HCT116 (cell line): ENCODE measurements around the gene MAPK8IP3. TPM values are rescaled to one million over a fixed set of nuclear protein-coding genes. Genes with fewer than 3 reads are reported as not detected.

Experiments
- ATAC-seq: fragments of 200-7000 bp; cut with Tn5 transposase; 2 replicates; pipeline ENCODE4 v1.9.1; 2020; ENCODE audit warnings: mild to moderate bottlenecking, moderate library complexity
- BruUV-seq: library from RNA; stranded (reverse); fragments of 400-500 nt; replicated peaks from 2 replicates; lab custom pipeline; 2021; lab: Mats Ljungman, UMichigan
- CTCF ChIA-PET: fragments of 300-600 bp; sonication (Branson Sonifier 250); formaldehyde crosslinking; loops from one replicate; lab custom pipeline; 2021; ENCODE audit warnings: antibody characterized with exemption; lab: Charles Lee
- POLR2A ChIA-PET: fragments of 300-600, 350-600 bp; sonication (Branson Sonifier 250); formaldehyde crosslinking; loops from one replicate; lab custom pipeline; 2021; ENCODE audit warnings: antibody characterized with exemption; lab: Charles Lee
- RAD21 ChIA-PET, 2 experiments: fragments of 300-600 bp; sonication (Branson Sonifier 250); formaldehyde crosslinking; loops; one replicate each; lab custom pipeline; 2023; ENCODE audit warnings: low total read pairs in 2 of 2; ENCODE audit not compliant: uncharacterized antibody in 2 of 2, unreplicated experiment in 2 of 2, low non-redundant PET in 1 of 2; lab: Charles Lee
- DNase-seq: peaks from one replicate; pipeline ENCODE4 v3.0.0-alpha.2; 2010; ENCODE audit warnings: low read depth, low spot score
- H2AFZ ChIP-seq: fragments of 200-600 bp; shearing (Covaris generic), sonication (generic); 2 replicates; pipeline ENCODE4 v1.6.1; 2017; ENCODE audit warnings: low read depth, mixed run types, mixed read lengths, antibody characterized with exemption, low read length; ENCODE audit not compliant: poor library complexity, severe bottlenecking
- H3K27ac ChIP-seq: 2 replicates; pipeline ENCODE4 v1.5.1; 2012; ENCODE audit warnings: low read depth, low read length
- H3K27me3 ChIP-seq: fragments of 200-600 bp; sonication (generic); 2 replicates; pipeline ENCODE4 v1.6.1; 2016; ENCODE audit warnings: mixed run types, low read length, mixed read lengths; ENCODE audit not compliant: insufficient read depth
- H3K36me3 ChIP-seq, 2 experiments: fragments of 200-500 bp in 1 of 2; fragments of 200-600 bp in 1 of 2; sonication (Bioruptor generic) in 1 of 2; sonication (generic) in 1 of 2; 2 replicates each; pipeline versions ENCODE4 v1.5.1 to v1.6.1; 2014 to 2016; ENCODE audit warnings: low read length in 2 of 2, inconsistent platforms in 1 of 2, mixed read lengths in 1 of 2, mixed run types in 1 of 2; ENCODE audit not compliant: insufficient read depth in 2 of 2, control insufficient read depth in 1 of 2
- H3K4me1 ChIP-seq, 2 experiments: fragments of 200-600 bp in 1 of 2; sonication (generic) in 1 of 2; 2 replicates each; pipeline versions ENCODE4 v1.5.1 to v1.6.1; 2012 to 2017; ENCODE audit warnings: low read length in 2 of 2, inconsistent platforms in 1 of 2, mild to moderate bottlenecking in 1 of 2, mixed read lengths in 1 of 2, mixed run types in 1 of 2, moderate library complexity in 1 of 2; ENCODE audit not compliant: insufficient read depth in 2 of 2, control insufficient read depth in 1 of 2
- H3K4me2 ChIP-seq: fragments of 200-600 bp; sonication (generic); 2 replicates; pipeline ENCODE4 v1.6.1; 2017; ENCODE audit warnings: mixed run types, low read length, mixed read lengths
- H3K4me3 ChIP-seq, 2 experiments: fragments of 200-600 bp in 1 of 2; sonication (generic) in 1 of 2; replicated peaks in 1 of 2; 2 replicates each; pipeline ENCODE4 v1.5.1; 2011 to 2016; ENCODE audit warnings: low read length in 2 of 2, control low read depth in 1 of 2, low read depth in 1 of 2, mild to moderate bottlenecking in 1 of 2, mixed read lengths in 1 of 2, mixed run types in 1 of 2
- H3K79me2 ChIP-seq: fragments of 200-600 bp; sonication (generic); 2 replicates; pipeline ENCODE4 v1.6.1; 2017; ENCODE audit warnings: mild to moderate bottlenecking, mixed run types, low read length, moderate library complexity, mixed read lengths; ENCODE audit not compliant: insufficient read depth
- H3K9ac ChIP-seq: fragments of 200-600 bp; sonication (generic); 2 replicates; pipeline ENCODE4 v1.6.1; 2016; ENCODE audit warnings: low read length, mixed read lengths
- H3K9me2 ChIP-seq: fragments of 200-600 bp; sonication (generic), shearing (Covaris generic); 2 replicates; pipeline ENCODE4 v1.6.1; 2017; ENCODE audit warnings: mixed run types, mild to moderate bottlenecking, moderate library complexity; ENCODE audit not compliant: insufficient read depth
- H3K9me3 ChIP-seq, 2 experiments: fragments of 200-500 bp in 1 of 2; fragments of 200-600 bp in 1 of 2; sonication (Bioruptor generic) in 1 of 2; sonication (generic) in 1 of 2; 2 replicates each; pipeline ENCODE4 v1.6.1; 2014 to 2017; ENCODE audit warnings: low read length in 2 of 2, mixed read lengths in 2 of 2, inconsistent platforms in 1 of 2, low read depth in 1 of 2, mild to moderate bottlenecking in 1 of 2, mixed run types in 1 of 2, moderate library complexity in 1 of 2; ENCODE audit not compliant: control insufficient read depth in 1 of 2, insufficient read depth in 1 of 2
- H4K20me1 ChIP-seq: fragments of 200-600 bp; sonication (generic), shearing (Covaris generic); 2 replicates; pipeline ENCODE4 v1.6.1; 2017; ENCODE audit warnings: mixed run types, mild to moderate bottlenecking, moderate library complexity; ENCODE audit not compliant: insufficient read depth
- ATF3 ChIP-seq: IDR thresholded peaks from 2 replicates; pipeline ENCODE4 v1.6.1; 2012
- CEBPB ChIP-seq: IDR thresholded peaks from 2 replicates; pipeline ENCODE4 v1.6.1; 2012; ENCODE audit warnings: low read depth
- EGR1 ChIP-seq: IDR thresholded peaks from 2 replicates; pipeline ENCODE4 v1.6.1; 2012; ENCODE audit warnings: low read depth
- ELF1 ChIP-seq: IDR thresholded peaks from 2 replicates; pipeline ENCODE4 v1.6.1; 2012; ENCODE audit warnings: low read depth, borderline replicate concordance
- EZH2 ChIP-seq: fragments of 200-600 bp; sonication (generic); IDR thresholded peaks from 2 replicates; pipeline ENCODE4 v1.6.1; 2017; ENCODE audit warnings: antibody characterized with exemption, mixed run types
- EZH2phosphoT487 ChIP-seq: fragments of 200-600 bp; IDR thresholded peaks from 2 replicates; pipeline ENCODE4 v1.6.1; 2018; ENCODE audit warnings: antibody characterized with exemption, borderline replicate concordance
- JUND ChIP-seq: IDR thresholded peaks from 2 replicates; pipeline ENCODE4 v1.6.1; 2012
- POLR2A ChIP-seq: IDR thresholded peaks from 2 replicates; pipeline ENCODE4 v1.7.0; 2011; ENCODE audit warnings: borderline replicate concordance; ENCODE audit not compliant: insufficient read depth, insufficient read length; ENCODE audit errors: extremely low read depth
- POLR2AphosphoS5 ChIP-seq: IDR thresholded peaks from 2 replicates; pipeline ENCODE4 v1.6.1; 2011; ENCODE audit warnings: mild to moderate bottlenecking, low read depth, low read length, moderate library complexity
- SIN3A ChIP-seq: IDR thresholded peaks from 2 replicates; pipeline ENCODE4 v1.6.1; 2012; ENCODE audit warnings: low read depth
- SP1 ChIP-seq: IDR thresholded peaks from 2 replicates; pipeline ENCODE4 v1.6.1; 2012; ENCODE audit warnings: low read depth
- SRF ChIP-seq: IDR thresholded peaks from 2 replicates; pipeline ENCODE4 v1.6.1; 2012; ENCODE audit warnings: low read depth
- TCF7L2 ChIP-seq: IDR thresholded peaks from 2 replicates; pipeline ENCODE4 v1.7.0; 2011; ENCODE audit warnings: borderline replicate concordance, inconsistent platforms; ENCODE audit not compliant: insufficient read depth, insufficient read length; ENCODE audit errors: extremely low read depth
- ZNF274 ChIP-seq: fragments of 200-500 bp; sonication (Bioruptor generic); IDR thresholded peaks from 2 replicates; pipeline ENCODE4 v1.6.1; 2014; ENCODE audit warnings: mild to moderate bottlenecking, low read depth, low read length, inconsistent platforms
- intact Hi-C: fragments of 100-400 bp; cut with micrococcal nuclease; formaldehyde crosslinking; loops from 2 replicates; pipeline ENCODE4 v1.10.0; 2022
- total RNA-seq: library from RNA; stranded (reverse); gene quantifications from one replicate; pipeline ENCODE4 v1.2.1, GENCODE V29; 2021; ENCODE audit not compliant: unreplicated experiment
- TF ChIP-seq, protein P1 (sequence below): IDR thresholded peaks from 2 replicates; pipeline ENCODE4 v1.6.1; 2012
- TF ChIP-seq, protein P2 (sequence below): IDR thresholded peaks from 2 replicates; pipeline ENCODE4 v1.6.1; 2012; ENCODE audit warnings: low read depth

The MAPK8IP3 gene
- total RNA-seq, 1 experiment from 2014 or later, result 75.3 TPM

- TF ChIP-seq SRF, result no peak
- TF ChIP-seq ATF3, result no peak
- no peak for TF ChIP-seq POLR2A
- TF ChIP-seq EGR1, result no peak
- TF ChIP-seq ELF1, result no peak
Observed at GRCh38 chr16:1790261-1790610, 84.2 kb downstream of the MAPK8IP3 start (continued).

- no peak overlapping the region for H3K9ac ChIP-seq
- no peaks in the 10 kb centered on the region for H3K4me1 ChIP-seq
- H3K4me3 ChIP-seq, result no peak overlapping the region
- intact Hi-C loops, result no loop called here
- no peaks in the 10 kb centered on the region for H3K27me3 ChIP-seq
- no peak for DNase-seq
- H3K79me2 ChIP-seq, result peaks cover 19% of the 10 kb centered on the region; the same call in 1 of the 2 replicates
- H2AFZ ChIP-seq, result no peak overlapping the region
- TF ChIP-seq, protein P1, sequence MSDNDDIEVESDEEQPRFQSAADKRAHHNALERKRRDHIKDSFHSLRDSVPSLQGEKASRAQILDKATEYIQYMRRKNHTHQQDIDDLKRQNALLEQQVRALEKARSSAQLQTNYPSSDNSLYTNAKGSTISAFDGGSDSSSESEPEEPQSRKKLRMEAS, result no peak
- TF ChIP-seq TCF7L2, result no peak
- TF ChIP-seq EZH2phosphoT487, result no peak
- no peak for TF ChIP-seq ZNF274
- no peak for TF ChIP-seq ELF1
- no peak for TF ChIP-seq EGR1
- no peak for TF ChIP-seq CEBPB
- TF ChIP-seq ATF3, result no peak
- no peak for TF ChIP-seq POLR2AphosphoS5
- no peak for TF ChIP-seq SP1
- no peak for TF ChIP-seq EZH2
- no peak for TF ChIP-seq SIN3A
- TF ChIP-seq, protein P2, sequence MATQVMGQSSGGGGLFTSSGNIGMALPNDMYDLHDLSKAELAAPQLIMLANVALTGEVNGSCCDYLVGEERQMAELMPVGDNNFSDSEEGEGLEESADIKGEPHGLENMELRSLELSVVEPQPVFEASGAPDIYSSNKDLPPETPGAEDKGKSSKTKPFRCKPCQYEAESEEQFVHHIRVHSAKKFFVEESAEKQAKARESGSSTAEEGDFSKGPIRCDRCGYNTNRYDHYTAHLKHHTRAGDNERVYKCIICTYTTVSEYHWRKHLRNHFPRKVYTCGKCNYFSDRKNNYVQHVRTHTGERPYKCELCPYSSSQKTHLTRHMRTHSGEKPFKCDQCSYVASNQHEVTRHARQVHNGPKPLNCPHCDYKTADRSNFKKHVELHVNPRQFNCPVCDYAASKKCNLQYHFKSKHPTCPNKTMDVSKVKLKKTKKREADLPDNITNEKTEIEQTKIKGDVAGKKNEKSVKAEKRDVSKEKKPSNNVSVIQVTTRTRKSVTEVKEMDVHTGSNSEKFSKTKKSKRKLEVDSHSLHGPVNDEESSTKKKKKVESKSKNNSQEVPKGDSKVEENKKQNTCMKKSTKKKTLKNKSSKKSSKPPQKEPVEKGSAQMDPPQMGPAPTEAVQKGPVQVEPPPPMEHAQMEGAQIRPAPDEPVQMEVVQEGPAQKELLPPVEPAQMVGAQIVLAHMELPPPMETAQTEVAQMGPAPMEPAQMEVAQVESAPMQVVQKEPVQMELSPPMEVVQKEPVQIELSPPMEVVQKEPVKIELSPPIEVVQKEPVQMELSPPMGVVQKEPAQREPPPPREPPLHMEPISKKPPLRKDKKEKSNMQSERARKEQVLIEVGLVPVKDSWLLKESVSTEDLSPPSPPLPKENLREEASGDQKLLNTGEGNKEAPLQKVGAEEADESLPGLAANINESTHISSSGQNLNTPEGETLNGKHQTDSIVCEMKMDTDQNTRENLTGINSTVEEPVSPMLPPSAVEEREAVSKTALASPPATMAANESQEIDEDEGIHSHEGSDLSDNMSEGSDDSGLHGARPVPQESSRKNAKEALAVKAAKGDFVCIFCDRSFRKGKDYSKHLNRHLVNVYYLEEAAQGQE, result no peak
- no peak for TF ChIP-seq POLR2A
- TF ChIP-seq SRF, result no peak
- TF ChIP-seq JUND, result no peak
- H3K27ac ChIP-seq, result no peak overlapping the region; the same call in 1 of the 2 replicates
- no peak overlapping the region for H3K4me2 ChIP-seq
- no TSS peak for BruUV-seq
- ChIA-PET RAD21 (no interaction called here), POLR2A (no interaction called here), CTCF (no interaction called here)
- H4K20me1 ChIP-seq, result no peaks in the 10 kb centered on the region
- ATAC-seq, result no peak
- H3K9me2 ChIP-seq, result no peaks in the 10 kb centered on the region
- no peaks in the 10 kb centered on the region; a peak in 2 of 4 replicates for H3K36me3 ChIP-seq
- no peaks in the 10 kb centered on the region for H3K9me3 ChIP-seq
Observed at GRCh38 chr16:1790611-1791255, 84.7 kb downstream of the MAPK8IP3 start.
